Endothelial cell of umbilical vein (primary cell): ENCODE results near the gene CEMIP. TPM values are rescaled to one million over a fixed set of nuclear protein-coding genes. Genes with fewer than 3 reads are reported as not detected.

Experiments
- BruUV-seq: library from RNA; stranded (reverse); fragments of 400-500 nt; replicated peaks from 2 replicates; lab custom pipeline; 2021; lab: Mats Ljungman, UMichigan
- CTCF ChIA-PET: fragments of 300-600, 350-600 bp; sonication (Branson Sonifier 250); formaldehyde crosslinking; loops from one replicate; lab custom pipeline; 2021; ENCODE audit warnings: antibody characterized with exemption, inconsistent platforms; lab: Charles Lee
- POLR2A ChIA-PET: fragments of 300-600, 350-600 bp; sonication (Branson Sonifier 250); formaldehyde crosslinking; loops from one replicate; lab custom pipeline; 2021; ENCODE audit warnings: antibody characterized with exemption, inconsistent platforms; lab: Charles Lee
- DNase-seq: peaks from one replicate; pipeline ENCODE4 v3.0.0-alpha.2; 2011; ENCODE audit warnings: low read depth, low spot score
- FAIRE-seq: peaks from 2 replicates; lab custom pipeline; 2011; peaks lifted over from hg19 to GRCh38; lab: Jason Lieb, UNC
- H2AFZ ChIP-seq: 2 replicates; pipeline ENCODE4 v1.6.0; 2012; ENCODE audit warnings: low read depth, low read length, control low read depth, inconsistent platforms
- H3K27ac ChIP-seq: 2 replicates; pipeline ENCODE4 v1.5.1; 2011; ENCODE audit warnings: low read depth, mild to moderate bottlenecking, control low read depth, low read length, moderate library complexity; ENCODE audit not compliant: insufficient read depth
- H3K27me3 ChIP-seq, 2 experiments: 2 replicates each; pipeline versions ENCODE4 v1.6.0 to v1.6.1; 2011; ENCODE audit warnings: low read length in 2 of 2, mixed read lengths in 1 of 2; ENCODE audit not compliant: control insufficient read depth in 2 of 2, insufficient read depth in 2 of 2
- H3K36me3 ChIP-seq, 2 experiments: 2 replicates in 1 of 2; 3 replicates in 1 of 2; pipeline ENCODE4 v1.5.1; 2011; ENCODE audit warnings: low read length in 2 of 2, mild to moderate bottlenecking in 1 of 2, moderate library complexity in 1 of 2; ENCODE audit not compliant: control insufficient read depth in 2 of 2, insufficient read depth in 2 of 2; ENCODE audit errors: extremely low read depth in 1 of 2
- H3K4me1 ChIP-seq: 3 replicates; pipeline ENCODE4 v1.5.1; 2011; ENCODE audit warnings: mild to moderate bottlenecking, low read length; ENCODE audit not compliant: control insufficient read depth, insufficient read depth; ENCODE audit errors: extremely low read depth
- H3K4me2 ChIP-seq: 2 replicates; pipeline ENCODE4 v1.6.1; 2011; ENCODE audit warnings: low read length, control low read depth, mixed read lengths; ENCODE audit not compliant: insufficient read depth
- H3K4me3 ChIP-seq, 3 experiments: fragments of 200-600 bp in 1 of 3; sonication (generic), shearing (Covaris generic) in 1 of 3; replicated peaks in 1 of 3; 2 replicates each; pipeline ENCODE4 v1.5.1; 2011 to 2016; ENCODE audit warnings: control low read depth in 3 of 3, low read length in 3 of 3, mild to moderate bottlenecking in 2 of 3, inconsistent platforms in 1 of 3, low read depth in 1 of 3, moderate library complexity in 1 of 3; ENCODE audit not compliant: insufficient read depth in 1 of 3
- H3K79me2 ChIP-seq: 2 replicates; pipeline ENCODE4 v1.6.0; 2012; ENCODE audit warnings: low read length, inconsistent platforms; ENCODE audit not compliant: control insufficient read depth, insufficient read depth
- H3K9ac ChIP-seq: replicated peaks from 2 replicates; pipeline ENCODE3; 2011; ENCODE audit warnings: low read length, control low read depth; ENCODE audit not compliant: insufficient read depth; ENCODE audit errors: extremely low read depth
- H3K9me1 ChIP-seq: replicated peaks from 3 replicates; pipeline ENCODE4 v1.6.0; 2011; ENCODE audit warnings: mild to moderate bottlenecking, low read length; ENCODE audit not compliant: control insufficient read depth, insufficient read depth; ENCODE audit errors: extremely low read depth
- H3K9me3 ChIP-seq: replicated peaks from 2 replicates; pipeline ENCODE4 v1.5.1; 2012; ENCODE audit warnings: low read length, inconsistent platforms; ENCODE audit not compliant: control insufficient read depth, insufficient read depth
- H4K20me1 ChIP-seq: replicated peaks from 2 replicates; pipeline ENCODE3; 2011; ENCODE audit warnings: mild to moderate bottlenecking, low read length; ENCODE audit not compliant: control insufficient read depth, insufficient read depth; ENCODE audit errors: extremely low read depth
- EZH2 ChIP-seq: IDR thresholded peaks from 2 replicates; pipeline ENCODE4 v1.6.1; 2012; ENCODE audit warnings: borderline replicate concordance, low read depth, mild to moderate bottlenecking, moderate library complexity, low read length, inconsistent platforms; ENCODE audit not compliant: severe bottlenecking
- FOS ChIP-seq: IDR thresholded peaks from 2 replicates; pipeline ENCODE4 v1.6.1; 2011; ENCODE audit warnings: mild to moderate bottlenecking, low read length, moderate library complexity, borderline replicate concordance; ENCODE audit not compliant: insufficient read depth
- GATA2 ChIP-seq: IDR thresholded peaks from 2 replicates; pipeline ENCODE4 v1.7.0; 2011; ENCODE audit warnings: low read depth, mild to moderate bottlenecking, moderate library complexity, mixed read lengths, low read length; ENCODE audit not compliant: insufficient read length, insufficient read depth
- JUN ChIP-seq: IDR thresholded peaks from 2 replicates; pipeline ENCODE4 v1.6.1; 2011; ENCODE audit warnings: borderline replicate concordance, low read depth; ENCODE audit not compliant: insufficient read length, insufficient read depth
- MAX ChIP-seq: IDR thresholded peaks from 2 replicates; pipeline ENCODE4 v1.6.1; 2011; ENCODE audit not compliant: insufficient read depth, insufficient read length
- MYC ChIP-seq: IDR thresholded peaks from one replicate; pipeline ENCODE4 v1.6.1; 2011; ENCODE audit warnings: mild to moderate bottlenecking, low read depth, low read length
- POLR2A ChIP-seq: IDR thresholded peaks from 2 replicates; pipeline ENCODE4 v1.6.1; 2012; ENCODE audit warnings: low read depth, mild to moderate bottlenecking, control low read depth, low read length
- POLR2AphosphoS5 ChIP-seq: IDR thresholded peaks from 2 replicates; pipeline ENCODE4 v1.6.1; 2012; ENCODE audit warnings: low read depth, mild to moderate bottlenecking, control low read depth, low read length, moderate library complexity; ENCODE audit not compliant: insufficient read depth
- dilution Hi-C: fragments of 300-500 bp; cut with MboI; formaldehyde crosslinking; loops from one replicate; pipeline ENCODE4 v1.15.0; 2019; ENCODE audit warnings: low sequenced_read_pairs; ENCODE audit not compliant: extremely low pct_ligation_motif_present
- intact Hi-C: fragments of 100-400 bp; cut with micrococcal nuclease; formaldehyde crosslinking; loops from one replicate; pipeline ENCODE4 v1.10.0; 2022
- polyA plus RNA-seq, 4 experiments: library from polyadenylated mRNA; depleted of rRNA in 3 of 4; stranded (reverse) in 3 of 4; unstranded in 1 of 4; fragments of >200 nt; gene quantifications; 2 replicates each; pipeline versions ENCODE4 v1.2.1 to v1.2.3, GENCODE V29; 2011 to 2012; ENCODE audit warnings: missing spikeins in 1 of 4
- total RNA-seq: library from RNA; stranded (reverse); gene quantifications from 2 replicates; pipeline ENCODE4 v1.2.3, GENCODE V29; 2021
- TF ChIP-seq, protein P1 (sequence below), 2 donors: IDR thresholded peaks; 1 replicate in 1 of 2; 2 replicates in 1 of 2; pipeline ENCODE4 v1.5.1; 2011; ENCODE audit warnings: low read length in 2 of 2, mild to moderate bottlenecking in 2 of 2, moderate library complexity in 2 of 2, control low read depth in 1 of 2, inconsistent platforms in 1 of 2, low read depth in 1 of 2; ENCODE audit not compliant: insufficient read depth in 1 of 2; ENCODE audit errors: extremely low read depth in 1 of 2

The CEMIP gene
- total and polyA plus RNA-seq, 2 donors (not counting 3 experiments of a cell fraction or from before 2014, with no cell fraction given) = 0.01 TPM; not detected in 1

- H3K4me2 ChIP-seq = no peak overlapping the region
- ChIA-PET POLR2A (interaction anchor here (0.6 kb wide), 1 partner anchor 266 kb away, joined by 3 read pairs; no protein-coding TSS in a partner anchor), CTCF (interaction anchor here (1.3 kb wide), 1 partner anchor 14 kb away, joined by 4 read pairs; no protein-coding TSS in a partner anchor)
- H3K4me1 ChIP-seq = no peaks in the 10 kb centered on the region
- BruUV-seq = no TSS peak
- no peaks in the 10 kb centered on the region for H3K9me3 ChIP-seq
- FAIRE-seq = no peak
- intact Hi-C loops = no loop called here
- no peak overlapping the region for H3K4me3 ChIP-seq
- dilution Hi-C loops = no loop called here
- TF ChIP-seq FOS (no peak), JUN (no peak), GATA2 (no peak)
- H3K9me1 ChIP-seq = no peaks in the 10 kb centered on the region
- no peaks in the 10 kb centered on the region for H3K79me2 ChIP-seq
- DNase-seq = no peak
- no peak overlapping the region for H3K27ac ChIP-seq
- H3K36me3 ChIP-seq = no peaks in the 10 kb centered on the region
- no peak overlapping the region for H3K9ac ChIP-seq
- H2AFZ ChIP-seq = no peak overlapping the region
- H3K27me3 ChIP-seq = no peaks in the 10 kb centered on the region
- no peaks in the 10 kb centered on the region for H4K20me1 ChIP-seq
Observed at GRCh38 chr15:80866936-80867335, 87.8 kb downstream of the CEMIP start.

DNA sequence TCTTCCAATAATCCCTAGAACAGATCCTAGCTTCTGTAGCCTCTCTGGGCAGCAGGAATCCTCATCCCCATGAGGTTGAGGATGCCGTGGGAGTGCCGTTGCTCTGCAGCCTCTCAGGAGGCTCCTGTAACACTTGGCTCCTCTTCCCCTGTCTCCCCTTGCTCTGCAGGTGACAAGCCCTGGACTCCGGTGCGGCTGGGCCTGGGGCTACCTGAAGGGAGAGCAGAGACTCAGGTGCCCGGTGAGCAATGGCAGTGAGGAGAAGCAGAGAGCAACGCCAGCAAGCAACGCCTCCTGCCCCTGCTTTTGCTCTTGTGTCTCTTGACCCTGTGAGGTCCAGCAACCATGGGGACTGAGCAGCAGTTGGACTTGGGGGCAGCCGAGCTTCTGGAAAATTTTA is 91.2 kb downstream of the CEMIP start:
- no peak overlapping the region for H3K9ac ChIP-seq
- CTCF ChIA-PET = interaction anchor here (1.1 to 1.5 kb wide), 2 partner anchors 41 to 100 kb away, joined by 3 to 6 read pairs; no protein-coding TSS in a partner anchor

More for the DNA sequence above, 91.2 kb downstream of the CEMIP start:
- Histone ChIP-seq H2AFZ (no peak overlapping the region), H3K27ac (no peak overlapping the region), H3K4me2 (no peak overlapping the region), H3K9me1 (no peaks in the 10 kb centered on the region), H4K20me1 (no peaks in the 10 kb centered on the region), H3K36me3 (no peaks in the 10 kb centered on the region), H3K4me3 (no peak overlapping the region), H3K9me3 (no peaks in the 10 kb centered on the region), H3K79me2 (no peaks in the 10 kb centered on the region), H3K4me1 (no peaks in the 10 kb centered on the region), H3K27me3 (no peaks in the 10 kb centered on the region)
- dilution Hi-C loops (no loop called here), intact Hi-C loops (no loop called here)
- no peak for DNase-seq
- no peak for FAIRE-seq
- POLR2A ChIA-PET = no interaction called here
- no peak for TF ChIP-seq MAX
- no peak for TF ChIP-seq FOS
- TF ChIP-seq GATA2 = no peak
- TF ChIP-seq POLR2AphosphoS5 = no peak
- TF ChIP-seq POLR2A = no peak
- no peak for TF ChIP-seq JUN
- TF ChIP-seq, protein P1, sequence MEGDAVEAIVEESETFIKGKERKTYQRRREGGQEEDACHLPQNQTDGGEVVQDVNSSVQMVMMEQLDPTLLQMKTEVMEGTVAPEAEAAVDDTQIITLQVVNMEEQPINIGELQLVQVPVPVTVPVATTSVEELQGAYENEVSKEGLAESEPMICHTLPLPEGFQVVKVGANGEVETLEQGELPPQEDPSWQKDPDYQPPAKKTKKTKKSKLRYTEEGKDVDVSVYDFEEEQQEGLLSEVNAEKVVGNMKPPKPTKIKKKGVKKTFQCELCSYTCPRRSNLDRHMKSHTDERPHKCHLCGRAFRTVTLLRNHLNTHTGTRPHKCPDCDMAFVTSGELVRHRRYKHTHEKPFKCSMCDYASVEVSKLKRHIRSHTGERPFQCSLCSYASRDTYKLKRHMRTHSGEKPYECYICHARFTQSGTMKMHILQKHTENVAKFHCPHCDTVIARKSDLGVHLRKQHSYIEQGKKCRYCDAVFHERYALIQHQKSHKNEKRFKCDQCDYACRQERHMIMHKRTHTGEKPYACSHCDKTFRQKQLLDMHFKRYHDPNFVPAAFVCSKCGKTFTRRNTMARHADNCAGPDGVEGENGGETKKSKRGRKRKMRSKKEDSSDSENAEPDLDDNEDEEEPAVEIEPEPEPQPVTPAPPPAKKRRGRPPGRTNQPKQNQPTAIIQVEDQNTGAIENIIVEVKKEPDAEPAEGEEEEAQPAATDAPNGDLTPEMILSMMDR (IDR thresholded peaks at IDR 0.05; ENCODE audit: extremely low read depth in 1 of 2, insufficient read depth in 1 of 2, low read depth in 1 of 2, low read length in 2 of 2) = no peak
- no peak for TF ChIP-seq MYC
- TF ChIP-seq EZH2 = no peak
- no TSS peak for BruUV-seq
